Activated naive CD4-positive, alpha-beta T cell treated with anti-CD3 and anti-CD28 coated beads for 36 hours (primary cell): Measurements from ENCODE around the gene MAP2K4. TPM values are rescaled to one million over a fixed set of nuclear protein-coding genes. Genes with fewer than 3 reads are reported as not detected.

Experiments
- CTCF ChIA-PET: fragments of 350-600 bp; sonication (Branson Sonifier 250); formaldehyde crosslinking; loops from one replicate; lab custom pipeline; 2021; ENCODE audit warnings: antibody characterized with exemption; lab: Charles Lee
- DNase-seq: peaks from one replicate; pipeline ENCODE4 v3.0.0-alpha.2; 2020
- H3K27ac Mint-ChIP-seq: one replicate; pipeline ENCODE4 v1.8.0; 2021; ENCODE audit warnings: mild to moderate bottlenecking, mixed read lengths
- H3K27me3 Mint-ChIP-seq: one replicate; pipeline ENCODE4 v1.8.0; 2021; ENCODE audit warnings: low read depth, mixed read lengths
- H3K36me3 Mint-ChIP-seq: one replicate; pipeline ENCODE4 v1.8.0; 2021; ENCODE audit warnings: low read depth, mixed read lengths
- H3K4me1 Mint-ChIP-seq: one replicate; pipeline ENCODE4 v1.8.0; 2021; ENCODE audit warnings: low read depth, mixed read lengths
- H3K4me3 Mint-ChIP-seq: one replicate; pipeline ENCODE4 v1.8.0; 2021; ENCODE audit warnings: mild to moderate bottlenecking, moderate library complexity, mixed read lengths
- H3K9me3 Mint-ChIP-seq: one replicate; pipeline ENCODE4 v1.8.0; 2021; ENCODE audit warnings: mixed read lengths
- intact Hi-C: fragments of 100-400 bp; cut with micrococcal nuclease; formaldehyde crosslinking; loops from one replicate; pipeline ENCODE4 v1.15.1; 2023
- total RNA-seq, 2 experiments: library from RNA; stranded (reverse); gene quantifications; one replicate each; pipeline ENCODE4 v1.2.3, GENCODE V29; 2021

Gene MAP2K4
- total RNA-seq, 2 experiments from 2014 or later = 22.5 to 23.5 TPM

- H3K27me3 Mint-ChIP-seq = no peaks in the 10 kb centered on the region
- peak; percentile 95 for DNase-seq
- peaks cover 9% of the 10 kb centered on the region for H3K36me3 Mint-ChIP-seq
- H3K9me3 Mint-ChIP-seq = no peaks in the 10 kb centered on the region
- peak within 1 kb of the TSS; percentile 82 for H3K27ac Mint-ChIP-seq
- CTCF ChIA-PET = interaction anchor here (0.6 to 1.4 kb wide), 4 partner anchors 11 to 1426 kb away, joined by 3 read pairs; partner anchors contain the start of gene MAP2K4
- intact Hi-C loops = loop anchor here (1.0 to 10.0 kb wide), 5 partner anchors 23 to 1263 kb away; partner anchors contain the start of genes ELAC2, MAP2K4 and TMEM220
- peak within 1 kb of the TSS; percentile 88 for H3K4me3 Mint-ChIP-seq
- H3K4me1 Mint-ChIP-seq = peaks cover 24% of the 10 kb centered on the region
Measured at GRCh38 chr17:11997147-11997971, 23.3 kb upstream of the MAP2K4 start, which contains the start of gene ZNF18. Gene ZNF18 (minus strand): TSS chr17:11997475. CDS start chr17:11992829, 4,646 bp downstream.

GRCh38 chr17:11997972-11998233 is 22.8 kb upstream of the MAP2K4 start:
- intact Hi-C loops = loop anchor here (1.0 to 10.0 kb wide), 5 partner anchors 22 to 1263 kb away; partner anchors contain the start of genes ELAC2, MAP2K4 and TMEM220

GRCh38 chr17:11999696-12000095 is 21.0 kb upstream of the MAP2K4 start:
- Mint-ChIP-seq H3K4me3 (no peak overlapping the region), H3K4me1 (peaks cover 17% of the 10 kb centered on the region), H3K9me3 (no peaks in the 10 kb centered on the region), H3K27me3 (no peaks in the 10 kb centered on the region), H3K36me3 (peaks cover 1% of the 10 kb centered on the region), H3K27ac (no peak overlapping the region)
- CTCF ChIA-PET = no interaction called here
- intact Hi-C loops = loop anchor here (5.0 to 10.0 kb wide), 2 partner anchors 83 to 1265 kb away; partner anchors contain the start of gene TMEM220
- no peak for DNase-seq

More at GRCh38 chr17:11997972-11998233, 22.8 kb upstream of the MAP2K4 start:
- Mint-ChIP-seq H3K36me3 (peaks cover 5% of the 10 kb centered on the region), H3K4me1 (peaks cover 20% of the 10 kb centered on the region), H3K9me3 (no peaks in the 10 kb centered on the region), H3K27me3 (no peaks in the 10 kb centered on the region), H3K27ac (peak overlapping the region; percentile 82), H3K4me3 (peak overlapping the region; percentile 88)
- no peak for DNase-seq
- CTCF ChIA-PET = no interaction called here

GRCh38 chr17:12007466-12007865 is 13.2 kb upstream of the MAP2K4 start:
- intact Hi-C loops = no loop called here
- no peaks in the 10 kb centered on the region for H3K27me3 Mint-ChIP-seq

GRCh38 chr17:12021623-12022140 is 1.0 kb downstream of the MAP2K4 start:
- Mint-ChIP-seq H3K4me3 (peak overlapping the region; percentile 72), H3K27ac (peak overlapping the region; percentile 73), H3K36me3 (no peaks in the 10 kb centered on the region), H3K9me3 (no peaks in the 10 kb centered on the region), H3K4me1 (peaks cover 53% of the 10 kb centered on the region), H3K27me3 (no peaks in the 10 kb centered on the region)
- intact Hi-C loops = no loop called here
- DNase-seq = no peak
- CTCF ChIA-PET = interaction anchor here (1.1 kb wide), 1 partner anchor 54 kb away, joined by 4 read pairs; no protein-coding TSS in a partner anchor

More at GRCh38 chr17:12007466-12007865, 13.2 kb upstream of the MAP2K4 start:
- no peak overlapping the region for H3K4me3 Mint-ChIP-seq
- H3K4me1 Mint-ChIP-seq = no peaks in the 10 kb centered on the region
- H3K36me3 Mint-ChIP-seq = no peaks in the 10 kb centered on the region
- no peak for DNase-seq
- CTCF ChIA-PET = no interaction called here
- H3K9me3 Mint-ChIP-seq = no peaks in the 10 kb centered on the region
- H3K27ac Mint-ChIP-seq = no peak overlapping the region

GRCh38 chr17:12022310-12022709 is 1.6 kb downstream of the MAP2K4 start:
- intact Hi-C loops = no loop called here
- no peak for DNase-seq
- Mint-ChIP-seq H3K9me3 (no peaks in the 10 kb centered on the region), H3K4me3 (peak overlapping the region; percentile 44), H3K27ac (no peak overlapping the region), H3K4me1 (peaks cover 58% of the 10 kb centered on the region), H3K36me3 (no peaks in the 10 kb centered on the region), H3K27me3 (no peaks in the 10 kb centered on the region)
- CTCF ChIA-PET = interaction anchor here (1.1 to 1.3 kb wide), 3 partner anchors 25 to 1007 kb away, joined by 3 to 4 read pairs (median 4); partner anchors contain the start of gene ZNF18

- Mint-ChIP-seq H3K27ac (no peak overlapping the region), H3K27me3 (no peaks in the 10 kb centered on the region), H3K36me3 (peaks cover 4% of the 10 kb centered on the region), H3K4me1 (peaks cover 71% of the 10 kb centered on the region), H3K9me3 (no peaks in the 10 kb centered on the region), H3K4me3 (no peak overlapping the region)
- no peak for DNase-seq
- CTCF ChIA-PET = no interaction called here
- intact Hi-C loops = loop anchor here (2.0 kb wide), 1 partner anchor 16 kb away; no protein-coding TSS in a partner anchor
Measured at GRCh38 chr17:12024327-12024726, 3.6 kb downstream of the MAP2K4 start.

- Mint-ChIP-seq H3K27ac (no peak overlapping the region), H3K9me3 (no peaks in the 10 kb centered on the region), H3K27me3 (no peaks in the 10 kb centered on the region), H3K4me3 (no peak overlapping the region), H3K36me3 (peaks cover 4% of the 10 kb centered on the region), H3K4me1 (peaks cover 74% of the 10 kb centered on the region)
- intact Hi-C loops = loop anchor here (2.0 kb wide), 1 partner anchor 29 kb away; no protein-coding TSS in a partner anchor
- CTCF ChIA-PET = no interaction called here
- DNase-seq = no peak
Measured at GRCh38 chr17:12027658-12028057, 7.0 kb downstream of the MAP2K4 start.

GRCh38 chr17:12028611-12029010 is 7.9 kb downstream of the MAP2K4 start:
- Mint-ChIP-seq H3K36me3 (peaks cover 4% of the 10 kb centered on the region), H3K4me3 (no peak overlapping the region), H3K27ac (no peak overlapping the region), H3K9me3 (no peaks in the 10 kb centered on the region), H3K27me3 (no peaks in the 10 kb centered on the region), H3K4me1 (peaks cover 65% of the 10 kb centered on the region)
- CTCF ChIA-PET = no interaction called here
- intact Hi-C loops = loop anchor here (2.0 kb wide), 1 partner anchor 28 kb away; no protein-coding TSS in a partner anchor
- no peak for DNase-seq

- Mint-ChIP-seq H3K4me3 (no peak overlapping the region), H3K9me3 (no peaks in the 10 kb centered on the region), H3K36me3 (peaks cover 12% of the 10 kb centered on the region), H3K4me1 (peaks cover 41% of the 10 kb centered on the region), H3K27ac (no peak overlapping the region), H3K27me3 (no peaks in the 10 kb centered on the region)
- intact Hi-C loops = no loop called here
- CTCF ChIA-PET = no interaction called here
- DNase-seq = no peak
Measured at GRCh38 chr17:12034538-12034937, 13.9 kb downstream of the MAP2K4 start.

GRCh38 chr17:12035673-12036072 is 15.0 kb downstream of the MAP2K4 start:
- Mint-ChIP-seq H3K27me3 (no peaks in the 10 kb centered on the region), H3K36me3 (peaks cover 12% of the 10 kb centered on the region), H3K27ac (no peak overlapping the region), H3K9me3 (no peaks in the 10 kb centered on the region), H3K4me3 (no peak overlapping the region), H3K4me1 (peaks cover 39% of the 10 kb centered on the region)
- CTCF ChIA-PET = no interaction called here
- no peak for DNase-seq
- intact Hi-C loops = no loop called here

- Mint-ChIP-seq H3K4me1 (peaks cover 41% of the 10 kb centered on the region), H3K4me3 (no peak overlapping the region), H3K27me3 (no peaks in the 10 kb centered on the region), H3K27ac (no peak overlapping the region), H3K36me3 (peaks cover 17% of the 10 kb centered on the region), H3K9me3 (peaks cover 1% of the 10 kb centered on the region)
- DNase-seq = no peak
- intact Hi-C loops = no loop called here
- CTCF ChIA-PET = no interaction called here
Measured at GRCh38 chr17:12037970-12038369, 17.3 kb downstream of the MAP2K4 start.
